ENCODE results near the gene PID1.

- TF ChIP-seq CTCF (IDR thresholded peaks at IDR 0.05) (no peak), POLR2AphosphoS5 (IDR thresholded peaks at IDR 0.05) (no peak), POLR2A (IDR thresholded peaks at IDR 0.05) (no peak), EP300 (IDR thresholded peaks at IDR 0.05) (no peak)
Observed at GRCh38 chr2:229060147-229060546, 210.9 kb downstream of the PID1 start.

Data from suprapubic skin (tissue), 4 donors.